Neutrophil (primary cell): Measurements from ENCODE around the gene PRDM13.

Source experiments
- H3K27ac ChIP-seq: fragments of 200-600 bp; sonication (generic); 2 replicates; pipeline ENCODE4 v1.5.1; 2016; ENCODE audit warnings: mild to moderate bottlenecking, moderate library complexity
- H3K27me3 ChIP-seq: fragments of 200-600 bp; sonication (generic); 2 replicates; pipeline ENCODE4 v1.6.0; 2016; ENCODE audit warnings: mild to moderate bottlenecking
- H3K36me3 ChIP-seq: fragments of 200-600 bp; sonication (generic); 2 replicates; pipeline ENCODE4 v1.5.1; 2017
- H3K4me1 ChIP-seq, 2 experiments: fragments of 200-600 bp in 1 of 2; sonication (generic) in 1 of 2; 1 replicate in 1 of 2; 2 replicates in 1 of 2; pipeline versions ENCODE4 v1.5.1 to v1.6.1; 2013 to 2016; ENCODE audit warnings: low read depth in 1 of 2, low read length in 1 of 2, mild to moderate bottlenecking in 1 of 2, moderate library complexity in 1 of 2; ENCODE audit not compliant: control insufficient read depth in 1 of 2, insufficient read depth in 1 of 2
- H3K4me3 ChIP-seq, 2 experiments: fragments of 200-600 bp in 1 of 2; sonication (generic) in 1 of 2; 1 replicate in 1 of 2; 2 replicates in 1 of 2; pipeline ENCODE4 v1.5.1; 2013 to 2016; ENCODE audit warnings: low read depth in 1 of 2, low read length in 1 of 2, mild to moderate bottlenecking in 1 of 2, moderate library complexity in 1 of 2
- H3K9me3 ChIP-seq: fragments of 200-600 bp; sonication (generic); 2 replicates; pipeline ENCODE4 v1.5.1; 2016
- TF ChIP-seq, protein P1 (sequence below): fragments of 200-600 bp; sonication (generic); IDR thresholded peaks from 2 replicates; pipeline ENCODE4 v1.5.1; 2016; ENCODE audit warnings: antibody characterized with exemption

Gene PRDM13

DNA sequence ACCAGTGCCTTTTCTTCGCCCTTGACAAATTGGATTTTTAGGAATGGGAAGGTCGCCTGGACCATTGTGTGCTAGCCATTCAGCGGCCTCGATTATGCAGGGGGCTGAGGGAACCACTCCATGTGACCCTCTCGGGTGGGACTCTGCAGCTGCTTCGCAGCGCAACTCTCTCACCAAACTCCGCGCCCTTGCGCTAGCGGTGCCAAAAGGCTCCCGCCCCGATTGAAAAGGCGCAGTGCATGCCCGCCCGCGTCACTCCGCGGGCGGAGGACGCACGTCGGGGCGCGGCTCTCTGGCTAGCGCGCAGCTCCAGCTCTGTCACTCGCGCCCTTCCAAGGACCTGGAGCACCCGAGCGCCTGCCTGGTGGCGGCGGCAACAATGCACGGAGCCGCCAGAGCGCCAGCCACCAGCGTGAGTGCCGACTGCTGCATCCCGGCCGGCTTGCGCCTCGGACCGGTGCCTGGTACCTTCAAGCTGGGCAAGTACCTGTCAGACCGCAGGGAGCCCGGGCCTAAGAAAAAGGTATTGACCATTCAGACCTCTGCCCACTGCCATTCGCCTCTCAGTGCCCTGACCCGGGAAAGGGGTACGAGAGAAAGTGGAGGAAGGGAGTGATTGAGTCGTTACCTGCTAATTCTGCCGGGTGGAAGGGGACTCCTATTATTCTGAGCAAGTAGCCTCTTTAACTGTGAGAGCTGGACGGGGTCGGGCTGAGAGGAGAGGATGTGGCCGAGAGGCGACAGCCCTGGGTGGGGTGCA lies at the start of gene PRDM13:
Gene PRDM13, plus strand, starts transcription at position 178 of the 760 bp plus-strand sequence. Its CDS starts 202 bp downstream, at position 380.
- no peaks in the 10 kb centered on the region for H3K36me3 ChIP-seq
- TF ChIP-seq, protein P1, sequence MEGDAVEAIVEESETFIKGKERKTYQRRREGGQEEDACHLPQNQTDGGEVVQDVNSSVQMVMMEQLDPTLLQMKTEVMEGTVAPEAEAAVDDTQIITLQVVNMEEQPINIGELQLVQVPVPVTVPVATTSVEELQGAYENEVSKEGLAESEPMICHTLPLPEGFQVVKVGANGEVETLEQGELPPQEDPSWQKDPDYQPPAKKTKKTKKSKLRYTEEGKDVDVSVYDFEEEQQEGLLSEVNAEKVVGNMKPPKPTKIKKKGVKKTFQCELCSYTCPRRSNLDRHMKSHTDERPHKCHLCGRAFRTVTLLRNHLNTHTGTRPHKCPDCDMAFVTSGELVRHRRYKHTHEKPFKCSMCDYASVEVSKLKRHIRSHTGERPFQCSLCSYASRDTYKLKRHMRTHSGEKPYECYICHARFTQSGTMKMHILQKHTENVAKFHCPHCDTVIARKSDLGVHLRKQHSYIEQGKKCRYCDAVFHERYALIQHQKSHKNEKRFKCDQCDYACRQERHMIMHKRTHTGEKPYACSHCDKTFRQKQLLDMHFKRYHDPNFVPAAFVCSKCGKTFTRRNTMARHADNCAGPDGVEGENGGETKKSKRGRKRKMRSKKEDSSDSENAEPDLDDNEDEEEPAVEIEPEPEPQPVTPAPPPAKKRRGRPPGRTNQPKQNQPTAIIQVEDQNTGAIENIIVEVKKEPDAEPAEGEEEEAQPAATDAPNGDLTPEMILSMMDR = no peak
- no peak within 1 kb of the TSS for H3K27ac ChIP-seq
- H3K27me3 ChIP-seq = peaks cover 100% of the 10 kb centered on the region
- no peak within 1 kb of the TSS for H3K4me3 ChIP-seq
- peaks cover 15% of the 10 kb centered on the region in 2 experiments for H3K4me1 ChIP-seq
- H3K9me3 ChIP-seq = no peaks in the 10 kb centered on the region

DNA sequence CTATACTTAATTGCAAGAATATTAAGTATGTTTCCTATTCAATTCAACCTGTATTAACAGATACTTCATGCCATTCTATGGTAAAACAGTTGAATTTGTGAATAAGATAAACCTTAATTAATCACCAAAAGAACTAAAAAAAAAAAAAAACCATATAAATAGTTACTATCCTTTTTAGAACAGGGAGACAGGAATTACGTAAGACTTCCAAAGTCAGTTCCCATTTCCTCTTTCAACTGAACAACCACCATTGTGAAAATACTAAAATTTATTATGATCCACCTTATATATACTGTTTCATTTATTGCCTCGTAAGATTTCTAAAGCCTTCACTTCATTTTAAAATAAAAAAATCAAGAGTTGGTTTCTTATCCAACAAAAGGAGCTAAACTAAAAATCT lies 47.6 kb upstream of the PRDM13 start:
- TF ChIP-seq, protein P1 = no peak
- Histone ChIP-seq H3K9me3 (no peaks in the 10 kb centered on the region), H3K4me1 (no peaks in the 10 kb centered on the region), H3K36me3 (peaks cover 31% of the 10 kb centered on the region), H3K27ac (no peak overlapping the region), H3K27me3 (no peaks in the 10 kb centered on the region), H3K4me3 (no peak overlapping the region)

DNA sequence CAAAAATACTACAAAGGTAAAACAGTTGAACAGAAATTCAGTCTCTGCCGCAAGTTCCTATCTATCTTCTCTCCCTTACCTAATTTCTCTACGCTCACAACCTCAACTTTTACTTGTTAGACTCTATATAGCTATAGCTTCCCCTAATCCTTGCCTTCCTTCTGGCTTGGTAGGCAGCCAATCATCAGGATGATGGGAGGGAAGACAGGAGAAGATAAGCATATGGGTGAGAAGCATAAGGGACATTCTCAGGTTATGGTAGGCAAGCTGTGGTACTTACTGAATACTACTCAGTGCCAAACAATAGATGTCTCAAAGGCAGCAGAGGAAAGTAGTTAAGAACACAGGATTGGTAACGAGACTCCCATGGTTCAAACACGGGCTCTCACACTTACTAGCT lies 46.0 kb upstream of the PRDM13 start:
- Histone ChIP-seq H3K27me3 (no peaks in the 10 kb centered on the region), H3K9me3 (no peaks in the 10 kb centered on the region), H3K36me3 (peaks cover 28% of the 10 kb centered on the region), H3K4me3 (no peak overlapping the region), H3K4me1 (no peaks in the 10 kb centered on the region), H3K27ac (no peak overlapping the region)
- TF ChIP-seq, protein P1 = no peak

DNA sequence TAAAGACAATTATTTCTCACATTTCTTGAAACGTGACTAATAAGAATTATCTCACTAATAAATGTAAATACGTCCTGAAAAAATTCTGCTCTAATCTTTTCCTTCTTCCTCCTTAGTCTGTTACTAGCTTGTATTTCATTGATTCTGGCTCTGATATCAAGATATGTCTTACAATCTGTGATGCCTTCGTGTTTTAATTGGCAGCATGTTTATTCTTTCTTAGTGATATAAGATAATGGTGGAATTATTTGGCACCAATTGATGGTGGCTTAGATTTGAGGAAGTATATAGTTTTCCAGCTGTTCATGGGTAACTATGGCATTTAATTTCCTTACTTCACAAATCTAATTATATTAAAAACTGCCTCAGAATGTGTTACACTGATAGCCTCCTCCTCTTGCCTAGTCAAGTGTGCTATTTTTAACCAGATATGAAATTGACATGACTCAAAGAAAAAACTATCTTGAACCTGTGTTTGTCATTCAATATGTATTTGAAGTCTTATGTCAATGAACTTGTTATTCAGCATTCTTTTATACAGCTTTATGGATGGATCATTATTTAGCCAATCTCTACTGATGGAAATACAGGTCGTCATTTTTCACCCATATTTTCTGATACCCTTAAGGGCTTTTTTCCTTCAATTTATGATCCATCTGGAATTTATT lies 43.4 kb upstream of the PRDM13 start:
- TF ChIP-seq, protein P1 = no peak

DNA sequence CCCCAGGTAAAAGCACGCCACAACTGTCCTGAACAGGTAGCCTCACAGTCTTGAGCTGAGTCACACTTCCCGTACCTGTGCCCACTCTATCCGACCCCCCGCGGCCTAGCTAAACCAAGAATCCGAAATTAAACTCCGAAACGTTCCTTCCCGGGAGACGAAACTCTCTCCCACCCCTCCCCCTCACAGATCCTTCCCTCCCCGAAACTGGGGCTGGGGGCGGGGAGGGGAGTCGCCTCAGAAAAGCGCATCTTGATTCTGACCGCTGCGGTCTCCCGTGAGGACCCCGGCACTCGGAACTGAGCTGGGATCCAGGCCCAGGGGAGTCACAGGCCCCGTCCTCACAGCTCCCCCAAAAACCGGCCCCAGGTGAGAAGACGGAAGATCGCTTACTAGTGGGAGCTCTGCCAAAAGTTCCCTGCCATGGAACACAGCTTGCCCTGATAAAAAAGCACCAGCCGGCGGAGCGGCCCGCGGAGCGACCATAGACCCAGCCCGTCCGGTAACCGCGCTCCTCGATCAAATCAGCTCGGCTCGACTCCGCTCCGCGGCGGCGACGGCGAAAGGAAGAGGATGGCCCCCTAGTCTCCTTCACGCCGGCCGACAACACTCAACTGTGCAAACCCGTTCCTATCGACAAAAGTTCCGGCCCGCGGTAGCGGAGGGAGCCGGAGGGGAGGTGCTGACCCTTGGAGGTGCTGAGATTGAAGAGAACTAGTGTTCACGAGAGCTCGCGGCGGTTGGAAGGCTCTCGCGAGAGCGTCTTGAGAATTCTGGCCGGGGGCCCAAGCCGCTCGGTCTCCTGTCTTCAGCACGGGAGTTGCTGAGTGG lies 38.3 kb upstream of the PRDM13 start, which contains the start of gene CCNC:
Gene CCNC, minus strand, starts transcription at position 558 of the 831 bp plus-strand sequence. Its CDS starts 133 bp downstream, at position 425.
- H3K9me3 ChIP-seq = no peaks in the 10 kb centered on the region
- H3K4me3 ChIP-seq = peak within 1 kb of the TSS; percentile 67 to 78
- H3K4me1 ChIP-seq = peaks cover 7% of the 10 kb centered on the region in 2 experiments
- H3K27me3 ChIP-seq = no peaks in the 10 kb centered on the region
- TF ChIP-seq, protein P1 = no peak
- peak within 1 kb of the TSS; percentile 69 for H3K27ac ChIP-seq
- no peaks in the 10 kb centered on the region for H3K36me3 ChIP-seq

More for the DNA sequence above, 43.4 kb upstream of the PRDM13 start:
- no peaks in the 10 kb centered on the region for H3K27me3 ChIP-seq
- H3K36me3 ChIP-seq = peaks cover 7% of the 10 kb centered on the region
- no peaks in the 10 kb centered on the region for H3K9me3 ChIP-seq
- H3K27ac ChIP-seq = no peak overlapping the region
- H3K4me1 ChIP-seq = peaks cover 7% of the 10 kb centered on the region in 2 experiments
- no peak overlapping the region for H3K4me3 ChIP-seq
